GM18508 (cell line): ENCODE results near the gene FAM186B.
"Not testable (repeated sequence)": the region's sequence is repeated elsewhere in the genome, so short reads cannot be mapped to it uniquely, and the experiment has no call there.

ENCODE experiments used
- ATAC-seq: cut with Tn5 transposase; IDR thresholded peaks from one replicate; pipeline ENCODE4 v1.9.1; 2021; ENCODE audit warnings: moderate number of reproducible peaks; ENCODE audit not compliant: insufficient read depth, unreplicated experiment

Gene FAM186B

DNA sequence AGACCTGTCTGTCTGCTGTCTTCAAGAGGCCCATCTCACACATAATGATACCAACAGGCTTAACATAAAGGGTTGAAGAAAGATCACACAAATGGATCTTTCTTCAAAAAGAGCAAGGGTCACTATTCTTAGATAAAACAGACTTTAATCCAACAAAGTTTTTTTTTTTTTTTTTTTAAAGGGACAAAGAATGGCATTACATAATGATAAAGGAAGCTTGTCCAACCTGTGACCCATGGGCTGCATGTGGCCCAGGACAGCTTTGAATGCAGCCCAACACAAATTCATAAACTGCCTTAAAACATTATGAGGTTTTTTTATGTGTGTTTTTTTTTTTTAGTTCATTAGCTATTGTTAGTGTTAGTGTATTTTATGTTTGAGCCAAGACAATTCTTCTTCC is 6.8 kb upstream of the FAM186B start:
- no peak for ATAC-seq

GRCh38 chr12:49610785-49611184 is 5.3 kb upstream of the FAM186B start:
- not testable (repeated sequence) for ATAC-seq

- no peak for ATAC-seq
These were observed 4.4 kb upstream of the FAM186B start for GRCh38 chr12:49609875-49610154.

- ATAC-seq: no peak
These were observed 3.8 kb upstream of the FAM186B start for GRCh38 chr12:49609059-49609874.

DNA sequence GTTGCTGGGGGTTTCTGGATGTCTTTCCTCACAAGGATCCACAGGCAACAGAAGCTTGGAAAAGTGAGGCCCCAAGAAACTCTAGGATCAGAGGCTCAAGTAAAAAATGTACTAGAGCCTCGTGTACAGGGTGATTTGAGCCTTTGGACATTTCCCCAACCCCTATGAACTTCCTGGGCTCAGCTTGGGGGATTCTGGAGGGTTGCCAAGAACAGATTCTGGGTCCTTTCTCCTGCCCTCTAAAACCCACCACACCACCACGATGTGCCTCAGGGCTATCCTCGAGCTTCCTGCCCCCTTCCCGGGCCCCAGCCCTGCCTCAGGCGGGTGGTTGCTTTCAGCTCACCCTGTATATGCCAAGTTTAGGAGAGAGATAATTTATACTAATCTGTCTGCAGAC is 583 bp downstream of the FAM186B start:
- no peak for ATAC-seq

- ATAC-seq: no peak
These were observed 1.7 kb downstream of the FAM186B start for GRCh38 chr12:49603721-49604120.

DNA sequence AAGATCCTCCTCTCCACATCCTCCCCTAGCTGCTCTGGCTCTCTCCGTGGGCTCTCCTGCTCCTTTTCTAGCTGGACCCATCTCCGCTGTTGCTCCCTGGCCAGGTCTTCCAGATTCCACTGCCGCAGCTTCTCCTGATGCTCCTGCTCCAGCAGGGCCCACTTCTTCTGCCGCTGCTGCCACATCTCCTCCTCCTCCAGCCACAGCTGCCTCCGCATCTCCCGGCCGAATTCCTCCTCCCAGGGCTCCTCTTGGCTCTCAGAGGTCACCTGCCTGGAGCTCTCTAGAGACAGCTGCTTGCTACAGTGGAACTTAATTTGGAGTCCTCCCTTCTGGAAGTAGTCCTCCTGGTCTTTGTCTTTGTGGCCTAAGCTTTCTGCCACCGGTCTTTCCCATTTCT is 5.5 kb downstream of the FAM186B start:
- ATAC-seq: no peak

DNA sequence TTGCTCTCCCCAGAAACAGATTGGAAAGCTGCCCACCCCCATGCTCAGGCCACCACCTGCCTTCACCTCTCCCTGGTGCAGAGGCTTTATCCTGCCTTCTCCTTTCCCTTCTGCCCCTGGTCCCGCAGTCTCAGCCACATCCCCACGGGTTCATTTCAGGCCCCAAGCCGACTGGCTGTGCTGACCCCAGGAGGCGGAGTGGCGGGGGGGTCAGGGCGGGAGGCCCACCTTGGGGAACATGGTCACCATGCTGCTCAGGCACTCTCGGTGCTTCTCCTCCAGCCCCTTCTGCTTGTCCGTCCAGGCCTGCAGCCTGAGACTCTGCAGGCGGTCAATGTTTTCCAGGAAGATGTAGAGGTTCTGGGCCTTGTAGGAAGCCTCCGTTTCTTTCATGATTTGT is 6.9 kb downstream of the FAM186B start:
- ATAC-seq: no peak

- ATAC-seq: no peak
These were observed 16.5 kb downstream of the FAM186B start for GRCh38 chr12:49588721-49589516.

DNA sequence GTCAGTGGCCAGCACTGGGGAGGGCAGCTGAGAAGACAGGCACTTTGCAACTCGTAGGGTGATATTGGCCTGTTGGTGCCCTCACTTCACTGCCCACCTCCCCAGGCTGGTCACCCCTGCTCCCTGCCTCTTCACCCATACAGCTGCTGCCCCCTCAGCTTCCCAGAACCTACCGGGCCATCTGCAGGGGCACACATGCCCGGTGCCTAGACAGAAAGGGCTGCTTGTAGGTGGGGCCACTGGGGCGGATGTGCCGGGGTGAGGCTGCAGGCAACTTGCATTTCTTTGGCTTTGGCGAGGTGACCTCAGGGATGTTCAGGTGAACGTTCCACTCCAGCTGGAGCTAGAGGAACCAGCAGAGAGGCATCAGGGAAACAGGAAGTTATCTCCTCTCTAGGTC is 17.2 kb downstream of the FAM186B start:
- no peak for ATAC-seq

DNA sequence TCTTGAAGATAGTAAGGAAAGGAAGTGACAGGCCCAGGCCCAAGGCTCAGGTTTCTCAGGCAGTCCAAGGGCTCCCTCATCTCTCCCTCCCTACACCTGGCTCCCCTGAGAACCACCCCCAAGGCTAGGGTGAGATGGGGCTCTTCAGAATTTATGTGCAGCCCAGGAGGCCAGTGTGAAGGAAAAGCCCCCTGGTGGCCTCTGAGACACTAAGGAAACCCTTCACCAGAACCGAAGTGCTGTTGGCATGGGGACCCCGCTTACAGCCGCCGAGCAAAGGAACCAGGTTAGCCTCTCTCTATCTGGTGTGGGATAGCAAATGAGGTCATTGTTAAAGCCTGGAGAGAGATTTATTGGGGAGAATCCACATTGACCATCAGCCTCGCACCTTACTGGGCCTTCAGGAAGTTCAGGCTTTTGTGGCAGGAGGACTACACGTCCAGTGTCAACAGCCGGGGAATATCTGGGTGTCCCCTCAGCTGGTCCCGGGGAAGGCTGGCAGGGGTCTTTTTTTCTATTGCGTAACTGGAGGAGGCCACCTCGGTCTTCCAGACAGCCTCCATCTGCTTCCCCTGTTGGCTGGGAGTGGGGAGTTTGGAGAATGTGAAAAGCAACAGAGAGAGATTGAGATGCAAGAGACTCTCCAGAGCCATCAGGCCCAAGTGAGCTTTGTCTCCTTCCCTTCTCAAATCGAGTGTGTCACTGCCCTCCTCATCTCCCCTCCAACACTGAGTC is 18.1 kb downstream of the FAM186B start:
- ATAC-seq: no peak

DNA sequence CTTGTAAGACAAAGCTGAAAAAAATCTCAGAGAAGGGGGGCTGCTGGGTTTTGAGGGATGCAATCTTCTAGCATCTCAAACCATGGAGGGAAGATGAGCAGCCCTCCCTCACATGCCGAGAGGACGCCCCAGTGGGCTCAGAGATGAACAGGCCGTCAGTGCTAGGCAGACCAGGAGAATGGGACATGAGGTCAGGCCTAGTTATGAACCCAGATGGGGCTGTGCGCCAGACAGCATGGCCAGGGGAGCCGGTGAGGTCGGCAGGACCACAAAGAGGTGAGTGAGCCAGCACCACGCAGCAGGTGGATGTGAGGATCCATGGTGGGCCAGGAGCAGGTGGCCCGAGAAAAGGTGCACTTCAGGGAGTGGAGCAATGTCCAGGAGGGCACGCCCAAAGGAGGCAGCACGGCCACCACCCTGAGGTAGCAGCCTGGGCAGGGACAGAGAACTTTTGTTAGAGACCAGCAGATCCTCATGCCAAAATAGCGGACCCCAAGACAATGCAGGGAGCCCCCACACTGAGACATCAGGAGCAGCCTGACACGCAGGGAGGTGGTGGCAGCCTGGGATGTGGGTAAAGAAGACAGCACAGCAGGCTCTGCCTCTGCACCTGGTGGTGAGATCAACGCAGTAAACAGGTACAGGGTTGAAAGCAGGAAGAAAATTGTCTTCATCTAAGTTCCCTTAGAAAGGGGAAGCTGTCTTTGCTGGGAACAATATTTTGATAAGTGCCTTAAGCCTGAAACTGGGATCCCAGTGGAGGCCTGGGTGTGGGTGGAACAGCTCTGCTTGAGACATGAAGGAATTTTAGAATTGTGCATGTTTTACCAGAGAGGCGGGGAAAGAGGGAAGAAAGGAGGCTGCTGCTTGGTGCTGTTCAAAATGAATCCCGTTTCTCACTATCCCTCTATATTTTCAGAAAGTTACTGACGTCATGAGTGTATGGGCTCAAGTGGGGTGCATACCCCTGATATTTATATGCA is 19.7 kb downstream of the FAM186B start:
- no peak for ATAC-seq

DNA sequence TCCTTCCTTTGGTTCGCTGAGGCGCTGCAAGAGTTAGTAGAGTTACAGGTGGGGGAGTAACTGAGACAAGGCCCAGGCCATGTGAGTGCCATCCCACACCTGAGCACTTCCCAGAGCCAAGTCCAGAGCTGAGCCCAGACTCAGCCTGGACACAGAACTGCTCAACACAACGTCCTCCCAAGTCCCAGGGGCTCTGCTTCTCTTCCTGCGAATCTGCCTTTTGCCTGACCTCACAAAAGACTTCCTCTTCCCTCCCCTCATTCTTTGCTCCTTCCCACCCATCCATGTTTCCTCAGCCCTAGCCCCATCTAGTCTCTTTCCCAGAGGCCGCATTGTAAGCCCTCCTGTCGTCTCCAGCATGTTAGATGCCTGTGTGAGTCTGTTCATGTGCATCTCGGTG is 20.8 kb downstream of the FAM186B start:
- no peak for ATAC-seq

GRCh38 chr12:49583366-49584094 is 21.9 kb downstream of the FAM186B start:
- no peak for ATAC-seq

GRCh38 chr12:49582850-49583249 is 22.6 kb downstream of the FAM186B start:
- ATAC-seq: no peak

DNA sequence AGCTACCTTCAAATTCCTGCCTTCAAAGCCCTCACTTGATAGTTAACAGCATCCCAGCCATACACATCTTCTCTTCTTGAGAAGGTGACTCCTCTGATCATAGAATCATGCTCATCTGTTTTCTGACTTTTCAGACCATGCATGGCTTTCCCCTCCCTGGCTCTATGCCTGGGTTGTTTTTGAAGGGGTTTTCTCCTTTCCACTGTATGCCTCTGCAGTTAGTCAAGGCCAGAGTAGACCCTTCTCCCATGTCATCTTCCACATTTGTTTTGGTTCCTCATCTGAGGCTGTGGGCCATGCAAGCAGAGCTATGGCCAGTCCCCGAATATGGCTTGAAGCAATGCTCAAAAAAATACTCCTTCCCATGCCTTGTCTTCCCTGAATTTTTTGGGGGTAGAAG is 23.2 kb downstream of the FAM186B start:
- no peak for ATAC-seq

DNA sequence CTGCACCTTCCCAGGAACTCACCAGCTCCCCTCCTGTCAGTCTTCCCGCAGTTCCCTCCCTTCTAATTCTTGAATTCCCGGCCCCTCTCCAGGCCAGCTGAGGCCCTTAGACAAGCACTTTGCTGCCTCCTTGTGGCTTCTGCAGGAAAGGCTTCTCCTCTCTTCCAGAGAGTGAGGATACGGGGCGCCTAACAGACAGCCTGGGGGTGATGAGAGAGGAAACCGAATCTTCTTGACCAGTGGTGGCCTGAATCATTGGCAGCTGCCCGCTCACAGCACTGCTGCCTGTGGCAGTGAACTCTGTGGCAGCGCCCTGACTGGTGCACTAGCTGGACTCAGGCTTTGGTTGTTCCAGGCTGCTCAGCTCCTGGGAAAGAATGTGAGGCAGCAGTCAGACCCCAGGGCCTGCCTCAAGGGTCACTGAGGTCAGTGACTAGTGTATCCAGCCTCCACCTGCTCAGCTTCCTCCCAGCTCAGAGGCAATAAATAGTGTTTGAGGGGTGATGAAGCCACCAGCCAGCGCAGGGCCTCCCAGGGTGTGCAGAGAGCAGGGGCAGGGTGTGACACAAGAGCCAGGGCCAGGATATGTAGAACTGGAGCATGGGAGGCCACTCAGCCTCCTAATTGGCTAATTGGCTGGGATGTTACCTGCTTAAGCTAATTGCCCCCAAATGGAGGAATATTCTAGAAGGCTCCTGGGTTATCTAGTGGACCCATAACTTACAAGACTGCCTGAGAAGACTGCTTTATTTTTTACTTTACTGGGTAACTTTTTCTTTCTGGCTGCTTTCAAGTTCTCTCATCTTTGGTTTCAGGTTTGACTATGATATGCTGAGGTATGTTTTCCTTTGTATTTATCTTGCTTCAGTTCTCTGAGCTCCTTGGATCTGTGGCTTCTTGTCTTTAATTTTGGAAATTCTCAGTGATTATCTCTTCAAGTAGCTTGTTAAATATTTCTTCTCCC is 24.6 kb downstream of the FAM186B start:
- ATAC-seq: no peak

- no peak for ATAC-seq
These were observed 26.8 kb downstream of the FAM186B start for GRCh38 chr12:49578471-49579112.
